ENCODE data around the gene HHAT. TPM values are rescaled to one million over a fixed set of nuclear protein-coding genes. Genes with fewer than 3 reads are reported as not detected.

HHAT gene
- polyA plus RNA-seq, 1 donor (not counting 4 experiments of a cell fraction or from before 2014, with no cell fraction given), result 3.8 TPM

DNA sequence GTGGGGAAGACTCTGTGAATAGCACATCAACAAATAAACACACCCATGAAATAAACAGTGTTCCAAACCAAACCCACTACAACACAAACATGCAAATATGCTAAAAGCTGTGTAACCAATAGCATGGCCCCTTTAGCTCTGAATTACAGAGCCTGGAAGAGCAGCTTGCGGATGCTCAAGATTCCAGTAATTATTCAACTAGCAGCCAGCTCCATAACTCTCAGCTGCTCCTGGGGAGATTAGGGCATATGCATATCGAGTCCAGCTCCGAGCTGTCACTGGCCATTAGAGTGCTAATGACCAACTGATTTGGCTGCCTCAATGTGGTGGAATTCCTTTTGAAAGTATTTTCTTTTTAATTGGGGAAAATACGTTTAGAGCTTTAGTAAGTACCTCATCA lies 207.1 kb downstream of the HHAT start:
- H3K27me3 ChIP-seq (ENCODE audit: control insufficient read depth, extremely low read depth, insufficient read depth, low read length), result no peaks in the 10 kb centered on the region
- no peak overlapping the region for H2AFZ ChIP-seq (ENCODE audit: control insufficient read depth, low read length)
- H3K9ac ChIP-seq (ENCODE audit: control insufficient read depth, extremely low read depth, insufficient read depth, low read length), result no peak overlapping the region
- no peaks in the 10 kb centered on the region for H3K79me2 ChIP-seq (ENCODE audit: control insufficient read depth, insufficient read depth, low read length)
- no peak overlapping the region for H3K4me3 ChIP-seq (ENCODE audit: control insufficient read depth in 2 of 3, extremely low read depth in 1 of 3, insufficient read depth in 2 of 3, low read depth in 1 of 3, low read length in 3 of 3)
- no peak overlapping the region for H3K4me2 ChIP-seq (ENCODE audit: control insufficient read depth, extremely low read depth, insufficient read depth, low read depth, low read length)
- H3K4me1 ChIP-seq (ENCODE audit: control insufficient read depth, extremely low read depth, insufficient read depth, low read length), result no peaks in the 10 kb centered on the region
- H3K27ac ChIP-seq (ENCODE audit: control insufficient read depth, insufficient read depth, low read length), result no peak overlapping the region
- dilution Hi-C loops (cut with MboI; ENCODE audit: extremely low pct_ligation_motif_present, low sequenced_read_pairs), result no loop called here
- H3K9me3 ChIP-seq (ENCODE audit: control insufficient read depth, low read depth, low read length), result no peaks in the 10 kb centered on the region
- DNase-seq (ENCODE audit: low read depth, low spot score), result no peak
- no peaks in the 10 kb centered on the region for H3K36me3 ChIP-seq (ENCODE audit: control insufficient read depth in 2 of 2, extremely low read depth in 1 of 2, insufficient read depth in 2 of 2, low read length in 2 of 2)
- TF ChIP-seq, protein P1, sequence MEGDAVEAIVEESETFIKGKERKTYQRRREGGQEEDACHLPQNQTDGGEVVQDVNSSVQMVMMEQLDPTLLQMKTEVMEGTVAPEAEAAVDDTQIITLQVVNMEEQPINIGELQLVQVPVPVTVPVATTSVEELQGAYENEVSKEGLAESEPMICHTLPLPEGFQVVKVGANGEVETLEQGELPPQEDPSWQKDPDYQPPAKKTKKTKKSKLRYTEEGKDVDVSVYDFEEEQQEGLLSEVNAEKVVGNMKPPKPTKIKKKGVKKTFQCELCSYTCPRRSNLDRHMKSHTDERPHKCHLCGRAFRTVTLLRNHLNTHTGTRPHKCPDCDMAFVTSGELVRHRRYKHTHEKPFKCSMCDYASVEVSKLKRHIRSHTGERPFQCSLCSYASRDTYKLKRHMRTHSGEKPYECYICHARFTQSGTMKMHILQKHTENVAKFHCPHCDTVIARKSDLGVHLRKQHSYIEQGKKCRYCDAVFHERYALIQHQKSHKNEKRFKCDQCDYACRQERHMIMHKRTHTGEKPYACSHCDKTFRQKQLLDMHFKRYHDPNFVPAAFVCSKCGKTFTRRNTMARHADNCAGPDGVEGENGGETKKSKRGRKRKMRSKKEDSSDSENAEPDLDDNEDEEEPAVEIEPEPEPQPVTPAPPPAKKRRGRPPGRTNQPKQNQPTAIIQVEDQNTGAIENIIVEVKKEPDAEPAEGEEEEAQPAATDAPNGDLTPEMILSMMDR (optimal IDR thresholded peaks at IDR 0.05 in 1 of 3, IDR thresholded peaks at IDR 0.05 in 1 of 3, conservative IDR thresholded peaks at IDR 0.05 in 1 of 3; ENCODE audit: extremely low read depth in 1 of 3, insufficient read depth in 2 of 3, low read length in 3 of 3), result no peak
- no peak for TF ChIP-seq EZH2 (IDR thresholded peaks at IDR 0.05; ENCODE audit: low read length)
- no peaks in the 10 kb centered on the region for H4K20me1 ChIP-seq (ENCODE audit: control insufficient read depth, extremely low read depth, insufficient read depth, low read length)
- no peaks in the 10 kb centered on the region for H3K9me1 ChIP-seq (ENCODE audit: control insufficient read depth, extremely low read depth, insufficient read depth, low read length)
- no peak for FAIRE-seq

DNA sequence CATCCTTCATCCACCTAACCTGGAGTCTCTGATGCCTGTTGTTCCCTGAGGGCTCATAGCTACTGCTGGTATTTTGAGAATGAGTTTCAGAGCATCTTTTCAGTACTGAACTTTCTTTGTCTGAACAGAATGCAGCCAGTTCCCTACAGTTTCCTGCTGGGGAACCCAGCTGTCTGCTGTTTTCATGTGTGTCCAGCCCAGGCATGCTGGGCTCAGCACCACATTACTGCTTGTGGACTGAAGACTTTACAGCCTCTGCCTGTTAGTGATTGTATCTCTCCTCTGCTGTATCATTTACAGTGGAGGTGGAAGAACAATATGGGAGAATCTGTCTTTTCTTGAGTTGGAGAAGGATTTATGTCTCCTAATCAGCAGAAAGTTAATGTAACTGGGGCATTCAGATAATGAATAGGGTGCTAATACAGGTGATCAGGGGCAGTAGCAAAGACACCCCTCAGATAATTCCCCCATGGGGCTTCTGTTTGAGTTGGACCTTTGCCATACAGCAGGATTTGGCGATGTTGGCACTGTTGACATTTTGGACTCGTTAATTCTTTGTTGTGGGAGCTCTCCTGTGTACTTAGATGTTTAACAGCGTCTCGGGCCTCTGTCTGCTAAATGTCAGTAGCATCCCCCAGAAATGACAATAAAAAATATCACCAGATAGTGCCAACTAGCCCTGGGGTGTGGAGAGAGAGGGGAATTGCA lies 207.7 kb downstream of the HHAT start:
- no peak overlapping the region for H3K4me3 ChIP-seq (ENCODE audit: control insufficient read depth in 2 of 3, extremely low read depth in 1 of 3, insufficient read depth in 2 of 3, low read depth in 1 of 3, low read length in 3 of 3)
- H4K20me1 ChIP-seq (ENCODE audit: control insufficient read depth, extremely low read depth, insufficient read depth, low read length), result no peaks in the 10 kb centered on the region
- H3K79me2 ChIP-seq (ENCODE audit: control insufficient read depth, insufficient read depth, low read length), result no peaks in the 10 kb centered on the region
- H3K27me3 ChIP-seq (ENCODE audit: control insufficient read depth, extremely low read depth, insufficient read depth, low read length), result no peaks in the 10 kb centered on the region
- H3K9ac ChIP-seq (ENCODE audit: control insufficient read depth, extremely low read depth, insufficient read depth, low read length), result no peak overlapping the region
- H3K36me3 ChIP-seq (ENCODE audit: control insufficient read depth in 2 of 2, extremely low read depth in 1 of 2, insufficient read depth in 2 of 2, low read length in 2 of 2), result no peaks in the 10 kb centered on the region
- H3K4me1 ChIP-seq (ENCODE audit: control insufficient read depth, extremely low read depth, insufficient read depth, low read length), result no peaks in the 10 kb centered on the region
- no peak for FAIRE-seq
- H3K4me2 ChIP-seq (ENCODE audit: control insufficient read depth, extremely low read depth, insufficient read depth, low read depth, low read length), result no peak overlapping the region
- H3K9me3 ChIP-seq (ENCODE audit: control insufficient read depth, low read depth, low read length), result no peaks in the 10 kb centered on the region
- H2AFZ ChIP-seq (ENCODE audit: control insufficient read depth, low read length), result no peak overlapping the region
- TF ChIP-seq, protein P1 (optimal IDR thresholded peaks at IDR 0.05 in 1 of 3, IDR thresholded peaks at IDR 0.05 in 1 of 3, conservative IDR thresholded peaks at IDR 0.05 in 1 of 3; ENCODE audit: extremely low read depth in 1 of 3, insufficient read depth in 2 of 3, low read length in 3 of 3), result no peak
- H3K9me1 ChIP-seq (ENCODE audit: control insufficient read depth, extremely low read depth, insufficient read depth, low read length), result no peaks in the 10 kb centered on the region
- no peak for DNase-seq (ENCODE audit: low read depth, low spot score)
- dilution Hi-C loops (cut with MboI; ENCODE audit: extremely low pct_ligation_motif_present, low sequenced_read_pairs), result no loop called here
- H3K27ac ChIP-seq (ENCODE audit: control insufficient read depth, insufficient read depth, low read length), result no peak overlapping the region
